NCI-H2227 (cell line): ENCODE results near the gene S100A4.
"Not testable (repeated sequence)": the region's sequence is repeated elsewhere in the genome, so short reads cannot be mapped to it uniquely, and the experiment has no call there.

Source experiments
- DNase-seq: peaks from one replicate; lab custom pipeline; 2025; ENCODE audit not compliant: unreplicated experiment; lab: John Stamatoyannopoulos, UW

Gene S100A4

GRCh38 chr1:153567621-153568366 is 22.2 kb upstream of the S100A4 start:
- no peak for DNase-seq

- peak; percentile 31 for DNase-seq
Measured at GRCh38 chr1:153566414-153567371, 21.1 kb upstream of the S100A4 start.

DNA sequence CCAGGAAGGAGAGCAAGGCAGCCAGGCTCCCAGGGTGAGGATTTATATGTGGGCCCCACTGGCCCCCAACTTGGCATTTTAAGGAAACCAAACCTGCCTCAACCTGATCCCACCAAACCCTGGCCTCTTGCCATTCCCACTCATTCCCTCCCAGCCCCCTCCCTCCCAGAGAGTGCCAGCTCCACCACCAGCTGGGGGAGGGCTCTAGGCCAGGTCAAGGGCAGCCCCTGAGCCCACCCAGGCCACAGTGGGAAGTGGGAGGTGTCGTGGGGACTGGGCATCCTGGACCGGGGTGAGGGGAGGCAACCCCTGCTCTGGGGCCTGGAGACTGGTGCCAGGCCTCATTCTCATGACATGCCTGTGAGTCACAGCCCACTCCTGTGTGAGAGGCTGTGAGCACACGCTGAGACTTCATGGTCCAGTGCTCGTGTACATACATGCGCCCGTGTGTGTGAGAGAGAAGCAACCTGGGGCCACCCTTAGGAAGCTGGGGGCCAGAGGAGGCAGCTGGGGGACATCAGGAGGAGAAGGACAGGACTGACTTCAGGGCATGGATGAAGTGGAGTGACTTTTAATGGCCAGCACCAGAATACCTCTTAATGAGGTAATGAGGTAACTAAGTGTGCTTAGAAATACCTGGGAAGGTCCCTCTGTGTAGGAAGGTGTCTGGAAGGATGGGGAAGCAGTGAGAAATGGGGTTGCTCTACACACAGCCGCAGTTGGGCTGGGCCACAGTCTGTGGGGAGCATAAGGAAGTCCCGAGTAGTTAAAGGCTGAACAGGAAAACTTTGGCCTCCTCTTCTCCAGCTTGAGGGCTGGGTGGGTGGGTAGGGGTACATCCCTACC is 20.1 kb upstream of the S100A4 start, which contains the start of gene S100A2:
TSS of gene S100A2 (minus strand) at position 316 of the 846 bp plus-strand sequence. CDS start 1,967 bp downstream, outside the sequence.
- no peak for DNase-seq

DNA sequence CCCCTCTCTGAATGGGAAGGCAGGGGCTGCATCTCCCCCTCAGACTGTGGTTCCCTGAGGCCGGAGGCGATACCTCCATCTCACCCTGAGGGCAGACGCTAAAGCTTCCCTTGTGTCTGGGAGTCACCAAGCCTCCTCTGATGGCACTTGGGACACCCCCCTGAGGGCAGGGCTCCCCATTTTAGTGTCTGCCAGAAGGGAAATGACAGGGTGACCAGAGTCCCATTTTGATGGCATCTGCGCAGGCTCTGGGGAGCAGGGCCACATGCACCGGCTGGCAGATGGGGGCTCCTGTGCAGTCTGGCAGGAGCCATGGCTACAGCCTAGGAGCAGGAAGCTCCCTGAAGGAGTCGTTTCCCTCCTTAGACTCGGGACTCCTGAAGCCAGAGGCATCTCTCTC is 18.4 kb upstream of the S100A4 start:
- DNase-seq, result no peak

- no peak for DNase-seq
Measured at GRCh38 chr1:153563483-153563901, 17.9 kb upstream of the S100A4 start.

GRCh38 chr1:153562021-153562420 is 16.4 kb upstream of the S100A4 start:
- not testable (repeated sequence) for DNase-seq

DNA sequence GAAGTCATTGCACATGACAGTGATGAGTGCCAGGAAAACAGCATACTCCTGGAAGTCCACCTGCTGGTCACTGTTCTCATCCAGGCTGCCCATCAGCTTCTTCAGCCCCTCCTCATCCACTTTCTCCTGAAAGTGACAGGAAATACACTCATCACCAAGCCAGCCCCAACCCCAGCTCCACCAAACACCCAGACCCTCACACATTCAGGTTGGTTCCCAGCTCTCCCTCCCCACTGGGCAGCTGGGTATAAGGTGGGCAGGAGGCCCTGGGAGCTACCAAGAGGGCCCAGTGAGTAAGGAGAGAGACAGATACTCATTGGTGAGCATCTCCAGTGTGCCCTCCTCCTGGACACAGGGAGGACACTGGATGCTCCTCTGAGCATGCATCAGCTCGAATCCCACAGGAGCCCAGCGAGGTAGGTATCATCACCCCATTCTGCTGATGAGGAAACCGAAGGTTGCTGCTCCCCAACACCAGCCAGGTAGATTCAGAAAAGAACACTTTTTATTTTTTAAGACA is 15.9 kb upstream of the S100A4 start:
- DNase-seq, result no peak

DNA sequence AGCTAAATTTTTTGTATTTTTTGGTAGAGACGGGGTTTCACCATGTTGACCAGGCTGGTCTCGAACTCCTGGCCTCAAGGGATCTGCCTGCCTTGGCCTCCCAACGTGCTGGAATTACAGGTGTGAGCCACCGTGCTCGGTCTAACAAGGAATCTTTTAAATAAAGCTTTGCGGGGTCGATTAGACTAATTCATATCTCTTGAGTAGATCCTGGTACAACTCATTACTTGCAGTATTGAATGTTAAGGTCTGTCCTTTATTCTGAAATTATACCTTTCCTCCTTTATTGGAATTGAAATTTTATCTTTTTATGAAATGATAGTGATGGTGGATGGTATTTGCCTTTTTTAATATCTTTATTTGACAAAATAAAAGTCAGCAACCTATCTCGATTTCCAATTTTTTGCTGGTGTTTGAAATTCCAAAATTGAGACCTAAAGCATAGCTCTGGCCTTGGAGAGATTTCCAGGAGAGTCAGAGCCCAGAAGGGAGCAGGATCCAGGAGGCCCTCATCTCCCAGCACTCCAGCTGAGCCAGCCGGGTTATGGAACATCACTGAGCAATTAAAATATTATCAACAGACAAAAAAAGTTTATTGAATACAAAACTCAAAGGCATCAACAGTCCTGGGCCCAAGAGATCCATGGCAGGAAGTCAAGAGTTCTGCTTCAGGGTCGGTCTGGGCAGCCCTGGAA is 15.3 kb upstream of the S100A4 start:
- no peak for DNase-seq

DNA sequence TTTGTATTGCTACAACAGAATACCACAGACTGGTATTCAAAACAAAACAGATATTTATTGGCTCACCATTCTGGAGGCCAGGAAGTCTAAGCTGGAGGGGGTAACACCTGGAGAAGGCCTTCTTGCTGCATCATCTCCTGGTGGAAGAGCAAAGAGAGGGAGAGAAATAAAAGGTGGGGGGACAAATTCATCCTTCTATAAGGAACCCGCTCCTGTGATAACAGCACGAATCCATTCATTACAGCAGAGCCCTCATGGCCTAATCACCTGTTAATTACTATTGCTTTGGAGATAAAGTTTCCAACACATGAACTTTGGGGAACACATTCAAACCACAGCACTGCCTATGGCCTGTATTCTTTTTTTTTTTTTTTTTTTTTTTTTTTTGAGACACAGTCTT is 14.6 kb upstream of the S100A4 start:
- no peak for DNase-seq

DNA sequence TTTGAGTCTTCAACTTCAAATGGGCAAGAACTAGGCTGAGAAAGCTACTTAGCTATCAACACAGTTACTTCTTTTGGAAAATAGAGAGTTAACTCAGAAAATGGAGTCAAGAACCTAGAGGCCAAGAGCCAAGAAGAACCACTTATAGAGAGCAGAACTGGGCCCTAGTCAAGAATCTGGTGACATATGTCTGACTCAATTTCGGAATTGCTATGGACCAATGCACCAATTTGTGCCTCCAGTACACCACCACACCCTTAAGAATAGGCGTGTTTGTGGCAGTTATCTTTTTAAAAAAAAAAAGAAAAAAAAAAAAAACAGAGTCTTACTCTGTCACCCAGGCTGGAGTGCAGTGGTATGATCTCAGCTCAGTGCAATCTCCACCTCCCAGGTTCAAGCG is 12.3 kb upstream of the S100A4 start:
- no peak for DNase-seq

- DNase-seq, result no peak
Measured at GRCh38 chr1:153556348-153556747, 10.7 kb upstream of the S100A4 start.

- no peak for DNase-seq
Measured at GRCh38 chr1:153553830-153554541, 8.4 kb upstream of the S100A4 start.

GRCh38 chr1:153553096-153553495 is 7.5 kb upstream of the S100A4 start:
- no peak for DNase-seq

- DNase-seq, result no peak
Measured at GRCh38 chr1:153552335-153552734, 6.7 kb upstream of the S100A4 start.

- DNase-seq, result no peak
Measured at GRCh38 chr1:153550827-153551500, 5.4 kb upstream of the S100A4 start.

- no peak for DNase-seq
Measured at GRCh38 chr1:153550398-153550758, 4.8 kb upstream of the S100A4 start.

- DNase-seq, result no peak
Measured at GRCh38 chr1:153549741-153550397, 4.3 kb upstream of the S100A4 start.
